ENCODE measurements around the gene SEPTIN5. TPM values are rescaled to one million over a fixed set of nuclear protein-coding genes. Genes with fewer than 3 reads are reported as not detected.

Gene SEPTIN5
- total and polyA plus RNA-seq, 9 of the 15 experiments (the other 6 are each of a cell fraction or from before 2014, with no cell fraction given), result 0.03 to 195 (median 119) TPM

DNA sequence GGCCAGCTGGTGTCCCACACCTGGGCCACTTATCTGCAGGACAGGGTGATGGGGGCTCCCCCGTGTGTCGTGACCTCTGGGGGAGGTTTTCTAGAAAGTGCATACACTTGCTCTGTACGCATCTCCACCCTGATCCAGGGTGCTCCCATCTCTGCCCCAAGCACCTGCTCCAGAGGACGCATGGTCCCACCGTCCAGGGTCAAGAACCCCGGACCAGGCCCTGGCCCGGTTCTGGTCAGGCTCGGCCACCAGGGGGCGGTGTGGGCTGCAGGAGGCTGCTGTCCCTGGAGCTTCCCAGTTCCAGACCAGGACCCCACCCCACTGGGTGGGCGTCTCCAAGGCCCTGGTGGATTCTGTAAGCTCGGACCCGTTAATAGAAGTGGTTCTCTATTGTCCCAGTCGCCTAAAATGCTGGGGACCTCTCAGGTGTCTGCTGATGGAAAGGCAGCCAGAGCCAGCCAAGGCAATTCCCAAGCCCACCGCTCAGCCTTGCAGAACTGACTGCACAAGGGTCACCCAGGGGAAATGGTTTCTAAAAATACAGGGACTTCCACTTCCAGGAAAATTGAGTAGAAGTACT lies 34.7 kb upstream of the SEPTIN5 start (continued):
- 0 out of 2 replicates have a peak, but pooled peaks have one; percentile 79 for TF ChIP-seq HOXB6 (CRISPR knock-in tag; IDR thresholded peaks at IDR 0.05; ENCODE audit: borderline replicate concordance)
- peak; percentile 76 for TF ChIP-seq ZBTB1 (CRISPR knock-in tag; IDR thresholded peaks at IDR 0.05; ENCODE audit: borderline replicate concordance, low read depth)
- TF ChIP-seq JUND (IDR thresholded peaks at IDR 0.05; ENCODE audit: borderline replicate concordance, low read depth, low read length), result peak; percentile 68
- peak; percentile 58; the same call in 1 of the 3 replicates for TF ChIP-seq JUND (tag; IDR thresholded peaks at IDR 0.05; ENCODE audit: borderline replicate concordance, low read depth, low read length)
- TF ChIP-seq EGR1 (conservative IDR thresholded peaks at IDR 0.05), result peak; percentile 36
- TF ChIP-seq ETV6 (IDR thresholded peaks at IDR 0.05; ENCODE audit: borderline replicate concordance in 1 of 2, low read depth in 2 of 2, low read length in 1 of 2), result no peak
- TF ChIP-seq ETV6 (CRISPR knock-in tag; IDR thresholded peaks at IDR 0.05; ENCODE audit: borderline replicate concordance), result no peak
- TF ChIP-seq HDAC6 (IDR thresholded peaks at IDR 0.05; ENCODE audit: low read depth, low read length), result 0 out of 2 replicates have a peak, but pooled peaks have one; percentile 64
- no peak for TF ChIP-seq ZNF41 (CRISPR knock-in tag; conservative IDR thresholded peaks at IDR 0.05)
- TF ChIP-seq ETS1 (conservative IDR thresholded peaks at IDR 0.05; ENCODE audit: control insufficient read depth, low read depth, low read length), result peak; percentile 77
- TF ChIP-seq SIX5 (IDR thresholded peaks at IDR 0.05; ENCODE audit: borderline replicate concordance in 1 of 2, insufficient read depth in 1 of 2, low read depth in 1 of 2, low read length in 2 of 2), result 0 out of 4 replicates have a peak, but pooled peaks of 1 of the 2 experiments have one; percentile 3
- TF ChIP-seq ATF3 (IDR thresholded peaks at IDR 0.05), result no peak
- peak; percentile 80; the same call in 1 of the 2 replicates for TF ChIP-seq ATF3 (CRISPR knock-in tag; conservative IDR thresholded peaks at IDR 0.05)
- TF ChIP-seq ZBTB2 (IDR thresholded peaks at IDR 0.05), result 0 out of 2 replicates have a peak, but pooled peaks have one; percentile 55
- peak; percentile 51; the same call in 1 of the 2 replicates for TF ChIP-seq CREM (IDR thresholded peaks at IDR 0.05; ENCODE audit: low read depth)
- TF ChIP-seq ZNF263 (CRISPR knock-in tag; IDR thresholded peaks at IDR 0.05; ENCODE audit: borderline replicate concordance), result no peak
- TF ChIP-seq GATAD2A (IDR thresholded peaks at IDR 0.05), result peak; percentile 79
- TF ChIP-seq ZKSCAN1 (IDR thresholded peaks at IDR 0.05; ENCODE audit: low read depth, low read length), result 0 out of 2 replicates have a peak, but pooled peaks have one; percentile 44
- TF ChIP-seq SRF (CRISPR knock-in tag; IDR thresholded peaks at IDR 0.05), result peak in 1 of 2 experiments; percentile 70; a peak in 3 of 4 replicates
- TF ChIP-seq ZBTB7A (IDR thresholded peaks at IDR 0.05; ENCODE audit: borderline replicate concordance, control insufficient read depth, low read depth, low read length), result peak; percentile 97
- TF ChIP-seq RAD51 (IDR thresholded peaks at IDR 0.05; ENCODE audit: borderline replicate concordance, low read depth), result no peak
- peak; percentile 31; the same call in 1 of the 2 replicates for TF ChIP-seq SMARCA4 (IDR thresholded peaks at IDR 0.05)
- 0 out of 2 replicates have a peak, but pooled peaks have one; percentile 31 for TF ChIP-seq HBP1 (CRISPR knock-in tag; IDR thresholded peaks at IDR 0.05)
